ENCODE data around the gene BTBD9.

GRCh38 chr6:38503960-38504682, 135.6 kb downstream of the BTBD9 start:
- TF ChIP-seq EZH2 (IDR thresholded peaks at IDR 0.05) (no peak), POLR2AphosphoS5 (IDR thresholded peaks at IDR 0.05; ENCODE audit: borderline replicate concordance, low read depth, low read length) (no peak), FOXP2 (optimal IDR thresholded peaks at IDR 0.05; ENCODE audit: control extremely low read depth, extremely low read length, insufficient read depth) (no peak)
